SHP77 (cell line): ENCODE measurements around the gene AGTR2.
"Not testable (repeated sequence)": the region's sequence is repeated elsewhere in the genome, so short reads cannot be mapped to it uniquely, and the experiment has no call there.

ENCODE experiments used
- DNase-seq, 2 experiments: peaks; one replicate each; lab custom pipeline; 2025; lab: John Stamatoyannopoulos, UW

The AGTR2 gene

GRCh38 chrX:116170511-116170910 is at the start of gene AGTR2:
TSS of gene AGTR2 (plus strand) at chrX:116170744. CDS start at chrX:116172281, 1,537 bp downstream.
- DNase-seq: no peak

- no peak for DNase-seq
Observed at GRCh38 chrX:116135277-116135676, 35.3 kb upstream of the AGTR2 start.

- DNase-seq: not testable (repeated sequence)
Observed at GRCh38 chrX:116141270-116141669, 29.3 kb upstream of the AGTR2 start.

- DNase-seq: no peak
Observed at GRCh38 chrX:116142976-116143375, 27.6 kb upstream of the AGTR2 start.

- DNase-seq: no peak
Observed at GRCh38 chrX:116172976-116173375, 2.4 kb downstream of the AGTR2 start.

- no peak for DNase-seq
Observed at GRCh38 chrX:116181300-116181699, 10.8 kb downstream of the AGTR2 start.

GRCh38 chrX:116185163-116185562 is 14.6 kb downstream of the AGTR2 start:
- no peak for DNase-seq

GRCh38 chrX:116194649-116195048 is 24.1 kb downstream of the AGTR2 start:
- DNase-seq: no peak

- DNase-seq: no peak
Observed at GRCh38 chrX:116198235-116198634, 27.7 kb downstream of the AGTR2 start.

- no peak for DNase-seq
Observed at GRCh38 chrX:116198810-116199209, 28.3 kb downstream of the AGTR2 start.

- DNase-seq: no peak
Observed at GRCh38 chrX:116204932-116205331, 34.4 kb downstream of the AGTR2 start.

GRCh38 chrX:116213262-116213661 is 42.7 kb downstream of the AGTR2 start:
- DNase-seq: no peak

GRCh38 chrX:116217080-116217479 is 46.5 kb downstream of the AGTR2 start:
- DNase-seq: not testable (repeated sequence)
